Esophagus mucosa (tissue), 1 donor: ENCODE measurements around the gene HEATR3. TPM values are rescaled to one million over a fixed set of nuclear protein-coding genes. Genes with fewer than 3 reads are reported as not detected.
A peak's percentile ranks its signal among the peaks of the same experiment; 100 is the strongest.

Experiments
- ATAC-seq: fragments of 200-7000 bp; cut with Tn5 transposase; one replicate; pipeline ENCODE4 v1.9.1; 2020
- total RNA-seq: library from RNA; stranded (reverse); gene quantifications from one replicate; pipeline ENCODE4 v1.2.4, GENCODE V29; 2023
- donor health status: DM: yes; HTN: yes; CAD: no.

The HEATR3 gene
- total RNA-seq, 1 donor from 2014 or later = 14.5 TPM

DNA sequence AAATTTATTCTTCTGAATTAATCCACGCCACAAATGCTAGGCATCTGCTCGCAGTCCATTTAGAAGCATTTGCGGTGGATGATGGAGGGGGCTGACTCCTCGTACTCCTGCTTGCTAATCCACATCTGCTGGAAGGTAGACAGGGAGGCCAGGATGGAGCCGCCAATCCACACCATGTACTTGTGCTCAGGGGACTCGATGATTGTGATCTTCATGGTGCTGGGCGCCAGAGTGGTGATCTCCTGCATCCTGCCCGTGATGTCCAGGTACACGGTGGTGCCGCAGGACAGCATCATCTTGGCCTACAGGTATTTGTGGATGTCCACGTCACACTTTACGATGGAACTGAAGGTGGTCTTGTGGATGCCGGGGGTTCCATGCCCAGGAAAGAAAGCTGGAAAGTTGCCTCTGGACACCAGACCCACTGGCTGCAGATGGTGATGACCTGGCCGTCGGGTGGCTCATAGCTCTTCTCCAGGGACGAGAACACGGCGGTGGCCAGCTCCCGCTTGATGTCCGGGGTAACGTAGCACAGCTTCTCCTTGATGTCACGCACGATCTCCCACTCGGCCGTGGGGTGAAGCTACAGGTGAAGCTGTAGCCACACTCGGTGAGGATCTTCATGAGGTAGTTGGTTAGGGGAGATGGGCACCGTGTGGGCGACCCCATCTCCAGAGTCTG is 7.5 kb upstream of the HEATR3 start:
- no peak for ATAC-seq

DNA sequence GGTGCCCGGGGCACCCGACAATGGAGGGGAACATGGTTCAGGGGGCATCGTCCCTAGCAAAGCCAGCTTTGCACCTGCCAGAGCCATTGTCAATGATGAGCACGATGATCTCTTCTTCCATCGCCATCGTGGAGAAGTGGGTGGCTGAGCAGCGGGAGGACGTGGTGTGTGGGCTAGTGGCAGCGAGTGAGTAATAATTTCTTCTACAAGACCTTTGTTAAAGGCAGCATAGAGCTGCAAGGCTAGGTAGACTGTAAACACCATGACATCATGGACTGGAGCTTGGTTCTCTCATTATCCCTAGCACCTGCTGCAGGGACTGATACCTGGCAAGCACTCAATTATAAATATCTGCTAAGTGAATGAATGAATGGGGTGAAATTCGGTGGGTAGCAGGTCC is 6.7 kb upstream of the HEATR3 start:
- ATAC-seq = no peak

DNA sequence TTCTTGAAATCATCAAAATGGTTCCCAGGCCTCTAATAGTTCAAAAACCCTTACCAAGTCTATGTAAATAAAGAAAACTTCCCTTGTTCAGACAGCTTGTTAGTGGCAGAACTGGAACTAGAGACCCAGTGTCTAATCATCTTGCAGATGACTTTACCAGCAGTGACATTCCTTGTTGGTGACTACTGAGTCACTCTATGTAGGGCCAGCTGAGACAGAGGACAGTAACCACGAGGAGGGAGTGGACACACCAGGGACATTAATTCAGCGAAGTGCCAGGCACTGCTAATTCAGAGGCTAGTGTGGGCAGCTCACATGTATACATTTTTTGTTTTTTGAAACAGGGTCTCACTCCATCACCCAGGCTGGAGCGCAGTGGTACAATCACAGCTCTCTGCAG is 6.1 kb upstream of the HEATR3 start:
- ATAC-seq = peak; percentile 70

DNA sequence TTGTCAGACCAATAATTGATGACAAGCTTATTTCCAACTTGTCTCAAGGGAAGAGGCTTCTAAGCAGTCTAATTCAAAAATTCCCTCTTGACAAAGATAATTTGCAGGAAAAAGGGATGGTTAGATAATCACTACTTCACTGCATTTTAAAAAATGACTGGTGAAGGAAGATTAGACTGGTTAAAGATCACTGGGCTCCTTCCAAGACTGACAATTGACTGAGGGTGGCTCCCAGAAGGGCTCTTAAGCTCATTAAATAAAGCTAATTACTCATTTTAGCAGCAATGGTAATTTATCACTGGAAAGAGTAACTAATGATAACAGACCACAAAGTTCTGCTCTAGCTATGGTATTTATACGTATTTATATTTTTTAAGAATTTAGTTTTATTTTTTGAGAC is 4.4 kb upstream of the HEATR3 start:
- no peak for ATAC-seq

DNA sequence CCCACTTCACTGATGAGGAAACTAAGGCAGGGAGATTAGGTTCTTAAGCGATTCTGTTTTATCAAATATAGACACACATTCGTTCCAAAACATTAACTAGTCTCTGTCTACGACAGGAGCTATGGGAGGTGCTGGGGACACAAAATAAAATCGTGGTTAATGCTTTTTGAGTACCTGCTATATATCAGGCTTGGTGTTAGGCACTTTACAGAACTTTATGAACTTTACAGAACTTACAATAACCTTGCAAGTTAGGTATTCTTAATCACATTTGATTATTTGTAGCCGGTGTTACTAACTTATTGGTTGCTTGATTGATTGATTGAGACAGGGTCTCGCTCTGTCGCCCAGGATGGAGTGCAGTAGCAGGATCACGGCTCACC is 538 bp upstream of the HEATR3 start:
- ATAC-seq = no peak

DNA sequence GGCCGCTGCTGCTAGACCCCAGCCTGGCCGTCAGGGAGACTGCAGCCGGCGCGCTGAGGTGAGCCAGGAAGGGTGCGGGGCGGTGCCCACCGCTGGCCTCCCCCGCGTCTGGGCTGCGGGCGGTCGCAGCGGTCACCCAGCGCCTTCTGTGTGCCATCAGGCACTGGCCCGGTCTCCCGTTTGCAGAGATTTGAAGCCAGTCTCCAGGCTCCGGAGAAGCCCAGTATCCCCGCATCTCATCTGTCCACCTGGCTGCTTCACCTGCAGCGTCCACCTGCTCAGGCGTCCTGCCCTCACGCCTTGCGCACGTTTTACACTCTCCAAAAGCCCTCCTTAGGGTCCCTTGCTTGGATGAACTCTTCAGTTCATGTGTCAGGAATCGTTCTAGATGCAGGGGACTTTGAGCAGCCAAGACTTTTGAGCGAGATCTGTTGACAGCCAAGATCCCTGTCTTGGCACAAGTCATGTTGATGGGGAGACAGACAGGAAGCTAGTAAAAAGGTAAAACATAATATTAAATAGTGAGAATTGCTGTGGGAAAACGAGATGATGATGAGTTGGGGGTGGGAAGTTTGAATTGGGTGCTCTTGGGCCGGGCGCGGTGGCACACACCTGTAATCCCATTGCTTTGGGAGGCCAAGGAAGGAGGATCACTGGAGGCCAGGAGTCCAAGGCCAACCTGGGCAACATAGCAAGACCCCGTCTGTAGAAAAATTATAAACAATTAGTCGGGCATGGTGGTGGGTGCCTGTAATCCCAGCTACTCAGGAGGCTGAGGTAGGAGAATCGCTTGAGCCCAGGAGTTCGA is 916 bp downstream of the HEATR3 start:
- ATAC-seq = no peak

DNA sequence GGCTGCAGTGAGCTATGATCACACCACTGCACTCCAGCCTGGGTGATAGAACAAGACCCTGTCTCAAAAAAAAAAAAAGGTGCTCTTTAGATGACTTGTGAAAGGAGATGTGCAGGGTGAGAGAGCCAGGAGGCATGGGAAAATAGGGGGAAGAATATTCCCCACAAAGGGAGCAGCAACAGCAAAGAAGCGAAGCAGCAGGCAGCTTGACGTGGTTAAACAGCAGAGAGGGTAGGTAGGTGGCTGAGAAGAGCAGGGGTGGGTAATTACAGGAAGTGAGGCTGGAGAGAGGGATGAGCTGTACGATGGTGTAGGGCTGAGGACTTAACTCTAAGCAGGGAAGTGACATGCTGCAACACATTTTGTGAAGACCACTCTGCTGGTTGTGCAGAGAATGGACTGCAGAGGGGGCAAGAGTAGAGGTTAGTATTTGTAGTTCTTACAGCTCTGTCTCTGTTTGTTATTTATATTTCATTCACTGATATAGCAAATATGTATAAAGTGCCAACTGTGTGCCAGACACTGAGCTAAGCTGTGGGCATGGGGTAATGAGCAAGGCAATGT is 1.6 kb downstream of the HEATR3 start:
- no peak for ATAC-seq

DNA sequence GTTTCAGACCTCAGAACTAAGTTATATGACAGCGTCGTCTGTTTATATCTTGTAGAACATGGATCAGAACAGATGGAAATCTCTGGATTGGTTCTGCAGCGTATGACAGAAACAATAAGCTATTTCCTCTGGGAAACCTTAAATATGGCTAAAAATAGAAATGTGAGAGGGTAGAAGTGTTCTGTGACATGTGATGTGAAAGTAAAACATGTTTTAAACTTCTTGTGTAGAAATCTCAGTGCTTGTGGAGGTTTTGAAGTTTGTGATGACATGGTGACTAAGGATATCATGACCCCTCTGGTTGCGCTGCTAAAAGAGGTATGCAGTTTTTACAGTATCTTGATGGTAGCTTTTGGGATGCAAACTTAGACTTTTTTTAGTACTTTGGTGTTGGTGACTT is 2.8 kb downstream of the HEATR3 start:
- ATAC-seq = no peak

DNA sequence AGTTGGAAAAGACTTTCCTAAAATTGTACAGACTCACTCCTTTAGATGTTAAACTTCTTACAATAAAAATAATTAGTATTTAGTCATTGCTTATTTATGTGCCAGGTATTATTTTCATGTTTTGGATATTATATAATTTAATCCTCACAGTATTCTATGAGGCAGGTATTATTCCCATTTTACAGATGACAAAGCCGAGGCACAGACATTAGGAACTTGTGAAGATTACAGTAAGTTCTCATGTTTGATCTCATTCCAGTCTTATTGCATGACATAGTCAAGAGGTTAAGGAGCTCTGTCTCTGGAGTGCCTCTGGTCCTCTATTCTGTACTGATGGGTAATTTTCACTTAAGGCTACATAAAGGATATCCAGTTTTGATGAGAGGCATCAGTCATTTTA is 3.3 kb downstream of the HEATR3 start:
- no peak for ATAC-seq

DNA sequence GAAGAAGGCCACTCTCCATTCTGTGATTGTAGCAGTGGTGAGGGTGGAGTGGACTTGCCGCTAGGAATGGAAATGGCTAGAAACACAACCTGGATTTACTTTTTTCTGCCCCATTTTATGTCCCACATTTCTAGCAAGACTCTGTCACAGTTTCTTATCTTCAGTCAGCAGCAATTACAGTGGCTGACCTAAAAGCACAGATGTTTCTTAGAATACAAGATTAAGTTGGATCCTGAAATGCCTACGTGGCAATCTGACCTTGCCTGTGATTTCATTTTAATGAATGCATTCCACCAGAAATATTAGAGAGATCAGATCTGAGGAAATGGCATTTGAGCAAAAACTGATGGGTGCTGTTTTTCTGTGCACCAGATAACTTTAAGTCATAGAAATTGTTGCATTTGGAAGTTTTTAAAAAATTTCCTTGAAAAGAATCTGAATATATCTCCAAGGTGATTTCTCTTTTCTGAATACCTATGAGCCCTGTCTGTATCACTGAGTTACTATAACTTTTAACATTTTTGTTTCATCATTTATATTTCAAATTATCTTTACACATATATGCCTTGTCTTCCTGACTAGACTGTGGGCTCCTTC is 5.4 kb downstream of the HEATR3 start:
- no peak for ATAC-seq

DNA sequence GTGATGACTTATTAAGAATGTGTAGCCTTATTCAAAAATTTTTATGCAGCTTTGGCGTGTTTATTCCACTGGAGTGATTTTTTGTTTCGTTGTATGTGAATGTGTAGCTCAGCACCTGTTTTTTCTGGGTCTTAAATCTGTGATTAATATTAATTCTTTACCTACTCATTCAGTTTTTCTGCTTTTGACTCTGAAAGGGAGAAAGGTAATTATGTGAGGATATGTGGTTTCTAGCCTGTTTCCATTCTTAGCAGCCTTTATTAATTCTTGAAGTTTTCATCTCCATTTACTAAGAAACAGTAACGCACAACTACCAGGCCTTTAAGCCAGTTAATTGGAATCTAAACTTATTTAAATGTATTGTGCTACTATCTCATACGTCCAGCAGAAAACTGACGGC is 7.0 kb downstream of the HEATR3 start:
- ATAC-seq = no peak

DNA sequence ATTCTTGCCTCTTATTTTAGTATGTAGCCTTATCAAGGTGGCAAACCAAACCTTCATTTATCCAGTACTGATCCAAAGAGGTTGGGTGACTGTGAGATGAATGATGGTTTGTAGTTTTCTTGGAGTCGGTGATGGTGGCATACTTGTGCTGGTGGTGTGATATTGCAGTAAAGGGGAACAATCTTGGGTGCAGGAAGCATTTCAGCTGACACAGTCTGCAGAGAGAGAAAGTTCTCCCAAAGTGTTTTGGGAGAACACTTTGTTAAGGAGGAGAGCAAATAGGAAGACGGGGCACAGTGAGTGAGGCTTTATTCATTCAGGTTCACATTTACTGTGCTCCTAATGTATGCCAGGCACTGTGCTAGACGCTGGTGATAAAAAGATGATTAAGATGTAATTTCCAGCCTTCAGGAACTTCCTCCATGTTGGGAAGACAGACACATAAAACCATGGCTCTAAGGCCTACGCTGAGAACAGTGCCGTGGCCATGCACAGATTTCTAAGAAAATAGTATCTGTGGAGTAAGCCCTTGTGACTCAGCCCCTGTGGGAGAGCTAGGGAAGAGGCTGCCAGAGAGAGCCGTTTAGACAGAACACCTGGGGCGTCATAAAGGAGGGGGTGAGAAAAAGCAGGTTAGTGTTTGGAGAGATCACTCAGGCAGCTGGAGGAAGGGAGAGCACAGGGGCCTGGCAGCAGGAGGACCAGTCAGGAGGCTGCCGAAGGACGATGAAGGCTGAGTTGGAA is 13.8 kb downstream of the HEATR3 start:
- peak; percentile 54 for ATAC-seq

DNA sequence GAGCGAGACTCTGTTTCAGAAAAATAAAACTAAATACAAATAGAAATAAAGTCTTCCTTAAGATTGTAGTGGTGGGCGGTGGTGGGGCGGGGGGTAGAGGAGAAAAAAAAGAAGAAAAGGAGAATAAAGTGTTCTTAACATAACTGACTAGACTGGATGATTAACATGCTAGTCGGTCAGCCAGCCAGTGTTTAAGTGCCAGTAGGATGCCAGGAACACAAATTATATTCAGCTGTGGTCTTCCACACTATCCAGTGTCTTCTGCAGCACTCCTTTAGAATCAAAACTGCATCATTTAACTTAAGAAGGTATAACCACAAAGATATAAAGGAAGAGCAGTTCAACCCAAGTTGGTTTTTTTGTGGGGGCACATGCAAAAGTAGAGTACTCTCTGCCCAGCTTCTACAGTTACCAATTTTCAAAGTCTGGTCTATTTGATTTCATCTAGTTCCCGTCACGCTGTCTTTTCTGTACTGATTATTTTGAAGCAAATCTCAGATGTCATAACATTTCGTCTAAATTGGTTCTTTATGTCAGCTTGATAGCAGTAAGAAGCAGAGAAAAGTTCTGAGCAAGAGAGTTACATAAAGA is 15.8 kb downstream of the HEATR3 start:
- no peak for ATAC-seq

DNA sequence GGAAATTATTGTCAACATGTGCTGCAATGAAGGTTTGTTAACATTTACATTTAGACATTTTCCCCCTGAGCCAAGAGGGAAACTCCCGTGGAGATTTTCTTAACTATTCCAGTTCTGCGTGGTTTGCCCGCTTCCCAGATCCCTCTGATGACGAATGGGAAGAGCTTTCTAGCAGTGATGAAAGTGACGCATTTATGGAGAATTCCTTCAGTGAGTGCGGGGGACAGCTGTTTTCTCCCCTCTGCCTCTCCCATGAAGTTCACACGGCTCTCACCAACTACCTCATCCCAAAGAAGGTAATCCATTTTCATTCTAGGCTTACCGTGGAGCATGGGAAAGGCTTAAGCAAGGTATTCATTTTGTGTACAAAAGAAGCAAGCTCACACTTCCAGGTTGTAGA is 18.2 kb downstream of the HEATR3 start:
- ATAC-seq = no peak

DNA sequence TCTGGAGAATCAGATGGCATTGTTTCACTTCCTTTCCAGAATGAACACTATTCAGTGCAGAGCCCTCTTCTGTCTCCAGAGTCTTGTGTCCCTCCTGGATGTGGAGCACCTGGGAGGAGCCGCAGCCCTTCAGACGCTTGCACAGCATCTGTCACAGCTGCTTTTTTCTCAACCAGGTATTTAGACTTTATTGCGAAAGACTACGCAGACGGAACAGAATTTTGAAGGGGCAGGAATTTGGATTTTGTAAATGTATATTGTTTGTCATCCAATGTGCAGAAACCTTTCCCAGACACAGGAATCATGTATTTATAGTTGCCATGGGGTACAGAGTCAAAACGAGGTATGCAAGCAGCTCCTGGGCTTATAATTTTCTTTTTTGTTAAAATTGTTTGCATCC is 20.4 kb downstream of the HEATR3 start:
- ATAC-seq = no peak

DNA sequence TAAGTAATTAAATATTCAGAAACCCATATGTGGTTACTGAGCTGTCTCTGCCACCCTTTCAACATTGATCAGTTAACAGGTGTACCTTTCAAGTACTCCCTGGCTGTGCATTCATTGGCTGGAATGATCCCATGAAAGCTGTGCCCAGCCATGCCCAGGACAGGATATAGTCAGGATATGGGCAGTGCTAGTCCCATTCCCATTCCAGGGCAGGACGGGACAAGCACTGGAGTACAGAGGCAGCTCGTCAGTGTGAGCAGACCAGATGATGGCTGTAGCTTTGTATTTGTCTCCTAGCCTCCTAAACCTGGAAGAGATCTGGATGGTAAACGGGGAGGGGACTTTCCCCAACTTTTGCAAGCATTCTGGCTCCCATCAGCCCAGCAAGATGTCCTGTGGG is 22.5 kb downstream of the HEATR3 start:
- ATAC-seq = peak; percentile 26

DNA sequence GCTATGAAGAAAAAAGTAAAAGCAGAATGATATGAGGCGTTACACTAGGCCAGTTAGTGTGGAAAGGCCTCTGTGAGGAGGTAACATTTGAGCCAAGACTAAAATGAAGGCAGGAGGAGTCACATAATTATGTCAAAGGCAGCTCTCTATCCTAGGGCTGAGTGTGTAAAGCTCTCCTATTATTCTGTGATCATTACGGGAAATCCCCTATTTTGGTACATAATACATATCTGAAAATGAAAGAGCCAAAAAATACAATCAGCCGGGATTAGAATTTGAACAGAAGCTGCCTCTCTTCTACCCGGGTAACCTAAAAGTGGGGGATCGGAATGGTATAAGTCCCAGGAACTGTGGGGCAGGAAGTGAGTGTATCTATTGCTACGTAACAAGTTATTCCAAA is 27.1 kb downstream of the HEATR3 start:
- ATAC-seq = no peak

DNA sequence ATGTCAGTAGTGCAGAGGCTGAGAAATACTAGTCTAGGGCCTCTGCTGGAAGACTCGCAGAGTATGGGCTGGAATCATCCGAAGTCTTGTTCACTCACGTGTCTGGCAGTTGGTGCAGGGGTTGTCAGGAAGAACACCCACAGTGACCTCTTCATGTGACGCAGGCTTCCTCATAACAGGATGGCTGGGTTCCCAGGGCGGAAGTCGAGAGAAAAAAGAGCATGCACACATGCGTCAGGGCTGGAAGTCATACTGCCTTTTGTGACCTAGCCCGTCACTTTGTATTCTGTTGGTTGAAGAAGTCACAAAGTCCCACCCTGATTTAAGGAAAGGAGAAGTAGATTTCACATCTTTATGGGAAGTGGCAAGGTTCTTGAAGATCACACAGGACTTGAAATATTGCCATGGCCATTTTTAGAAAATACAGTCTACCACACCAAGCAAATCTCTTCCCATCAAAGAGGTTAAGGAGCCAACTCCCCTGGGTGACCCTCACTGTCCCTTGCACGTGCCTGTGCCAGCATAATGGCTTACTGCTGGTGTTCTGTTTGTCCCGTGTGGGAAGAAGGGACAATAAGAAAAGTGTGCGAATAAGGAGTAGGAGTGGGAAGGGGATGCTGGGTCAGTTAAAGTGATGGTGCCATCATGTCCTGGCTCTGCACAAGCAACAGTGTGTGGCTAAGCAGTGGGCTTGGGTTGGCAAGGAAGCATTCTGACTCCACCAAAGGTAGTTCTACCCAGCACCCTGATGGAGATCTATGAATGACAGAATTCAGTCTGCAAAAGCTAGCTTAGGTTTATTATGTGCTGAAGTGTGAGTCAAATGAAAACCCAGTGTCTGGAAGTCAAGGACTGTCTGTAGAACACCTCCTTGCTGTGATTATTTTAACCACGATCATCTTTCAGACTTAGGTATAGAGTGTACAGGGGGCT is 28.1 kb downstream of the HEATR3 start:
- peak; percentile 51 for ATAC-seq

DNA sequence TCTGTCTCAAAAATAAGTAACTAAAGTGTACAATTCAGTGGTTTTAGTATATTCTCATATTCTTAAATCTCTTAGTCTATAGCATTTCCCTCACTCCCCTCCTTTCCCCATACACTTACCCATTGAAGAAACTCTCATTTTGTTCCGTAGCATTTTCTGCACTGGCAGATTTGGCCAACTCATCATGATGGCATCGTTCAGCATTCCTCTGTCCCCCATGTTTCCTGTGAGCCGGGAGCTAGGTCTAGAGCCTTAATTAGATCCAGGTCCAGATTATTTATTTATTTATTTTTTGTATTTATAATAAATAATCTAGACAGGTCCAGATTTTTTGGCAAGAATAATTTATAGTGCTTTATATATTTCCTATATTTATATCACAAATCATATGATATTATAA is 31.0 kb downstream of the HEATR3 start:
- ATAC-seq = no peak

DNA sequence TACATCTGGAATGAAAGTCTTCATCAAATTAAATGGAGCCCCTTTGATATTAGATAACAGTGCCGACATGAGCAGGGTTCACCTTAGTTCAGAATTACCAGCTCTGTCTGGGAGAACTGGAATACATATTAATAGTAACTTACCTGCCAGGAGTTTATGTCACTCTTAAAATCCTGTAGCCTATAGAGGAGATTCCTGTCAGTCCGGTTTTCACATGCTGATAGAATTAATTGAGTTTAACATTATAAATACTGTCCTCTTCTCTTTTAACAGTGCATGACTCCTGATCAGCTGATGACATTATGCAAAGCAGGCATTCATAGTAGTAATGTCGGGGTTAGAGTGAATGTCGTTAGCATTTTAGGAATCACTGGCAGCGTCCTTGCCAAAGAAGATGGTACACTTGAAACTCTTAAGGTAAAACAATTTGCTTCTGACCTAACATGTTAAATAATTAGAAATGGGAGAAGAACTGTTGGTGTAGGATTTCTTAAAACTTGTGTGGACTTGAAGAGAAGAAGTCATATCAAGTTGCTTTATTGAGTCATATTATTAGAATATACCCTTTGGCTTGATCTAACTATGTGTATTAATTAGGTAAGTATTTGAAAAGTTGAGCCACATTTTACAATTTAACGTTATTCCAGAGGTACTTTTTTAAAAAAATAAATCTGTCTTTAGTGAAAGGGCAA is 34.3 kb downstream of the HEATR3 start:
- peak; percentile 96 for ATAC-seq
